HepG2 (cell line): ENCODE measurements around the gene JPH4. TPM values are rescaled to one million over a fixed set of nuclear protein-coding genes. Genes with fewer than 3 reads are reported as not detected.

Source experiments
- CSRNP1 ChIP-seq: sonication (generic); formaldehyde crosslinking; IDR thresholded peaks from 2 replicates; pipeline ENCODE4 v1.8.1; 2023; ENCODE audit warnings: mild to moderate bottlenecking, missing genetic modification reagents
- HMGXB4 ChIP-seq, 2 experiments: sonication (generic) in 1 of 2; formaldehyde crosslinking in 1 of 2; IDR thresholded peaks; 2 replicates each; pipeline versions ENCODE4 v1.4.0 to v1.6.1; 2018 to 2020; ENCODE audit warnings: missing genetic modification reagents in 2 of 2, borderline replicate concordance in 1 of 2, low read depth in 1 of 2, mild to moderate bottlenecking in 1 of 2, missing biosample characterization in 1 of 2
- HNRNPUL1 ChIP-seq: fragments of 200-400 bp; formaldehyde crosslinking; IDR thresholded peaks from 2 replicates; pipeline ENCODE4 v1.6.1; 2017; ENCODE audit warnings: low read depth, mild to moderate bottlenecking, low read length, moderate library complexity
- KAT2B ChIP-seq: fragments of 150-350 bp; IDR thresholded peaks from 2 replicates; pipeline ENCODE4 v1.6.1; 2014; ENCODE audit warnings: low read depth, low read length, borderline replicate concordance
- KMT2A ChIP-seq: sonication (generic); formaldehyde crosslinking; IDR thresholded peaks from 2 replicates; pipeline ENCODE4 v1.4.0; 2020; ENCODE audit warnings: missing genetic modification reagents
- POGK ChIP-seq: sonication (generic); formaldehyde crosslinking; conservative IDR thresholded peaks from 2 replicates; pipeline ENCODE4 v1.8.0; 2022; ENCODE audit warnings: mild to moderate bottlenecking, moderate library complexity, missing genetic modification reagents
- RXRB ChIP-seq: IDR thresholded peaks from 2 replicates; pipeline ENCODE4 v1.6.1; 2016; ENCODE audit warnings: borderline replicate concordance, missing genetic modification reagents, missing compliant biosample characterization
- SMARCC2 ChIP-seq: fragments of 450-650 bp; IDR thresholded peaks from 2 replicates; pipeline ENCODE4 v1.6.1; 2017; ENCODE audit warnings: antibody characterized with exemption, mild to moderate bottlenecking
- THYN1 ChIP-seq: sonication (generic); formaldehyde crosslinking; IDR thresholded peaks from 2 replicates; pipeline ENCODE4 v1.8.1; 2023; ENCODE audit warnings: low read depth, mild to moderate bottlenecking, moderate library complexity, missing genetic modification reagents, borderline replicate concordance
- ZBTB40 ChIP-seq, 2 experiments: fragments of 450-650 bp in 1 of 2; sonication (generic) in 1 of 2; formaldehyde crosslinking in 1 of 2; IDR thresholded peaks; 2 replicates each; pipeline versions ENCODE4 v1.6.1 to v1.8.0; 2016 to 2022; ENCODE audit warnings: antibody characterized with exemption in 1 of 2, mild to moderate bottlenecking in 1 of 2, missing genetic modification reagents in 1 of 2
- ZMAT5 ChIP-seq: sonication (generic); formaldehyde crosslinking; IDR thresholded peaks from 2 replicates; pipeline ENCODE4 v1.5.0; 2020; ENCODE audit warnings: mild to moderate bottlenecking, low read depth, missing genetic modification reagents, borderline replicate concordance
- polyA plus RNA-seq, 8 experiments: library from polyadenylated mRNA; depleted of rRNA in 3 of 8; stranded (reverse) in 7 of 8; unstranded in 1 of 8; fragments of >200 nt; fragmentation: Illumina TruSeq in 4 of 8; extraction: Trizol in 4 of 8; gene quantifications; 2 replicates each; pipeline versions ENCODE4 v1.2.1 to v1.2.3, GENCODE V29; 2011 to 2016; ENCODE audit warnings: low read depth in 4 of 8, missing spikeins in 1 of 8, mixed read lengths in 1 of 8; ENCODE audit not compliant: insufficient read depth in 1 of 8
- total RNA-seq, 5 experiments: library from RNA; depleted of rRNA; stranded (reverse); fragments of >200 nt; fragmentation: Illumina TruSeq; extraction: Trizol; gene quantifications; 2 replicates each; pipeline ENCODE4 v1.2.3, GENCODE V29; 2016; ENCODE audit warnings: low read depth in 1 of 5

The JPH4 gene
- total and polyA plus RNA-seq, 2 of the 13 experiments (the other 11 are each of a cell fraction or from before 2014, with no cell fraction given), result 0.08 to 0.22 TPM

- peak; percentile 91 for TF ChIP-seq POGK (CRISPR knock-in tag)
- TF ChIP-seq HNRNPUL1, result no peak
- TF ChIP-seq SMARCC2, result no peak; the same call in 1 of the 2 replicates
- TF ChIP-seq HMGXB4 (CRISPR knock-in tag; IDR thresholded peaks at IDR 0.05; ENCODE audit: borderline replicate concordance in 1 of 2, low read depth in 1 of 2), result peak; percentile 27 to 91; a peak in 3 of 4 replicates
- TF ChIP-seq KMT2A (CRISPR knock-in tag), result peak; percentile 65; the same call in 1 of the 2 replicates
- TF ChIP-seq ZMAT5, result no peak
- peak; percentile 75; the same call in 1 of the 2 replicates for TF ChIP-seq CSRNP1
- TF ChIP-seq RXRB (CRISPR knock-in tag), result peak; percentile 57; the same call in 1 of the 2 replicates
- TF ChIP-seq THYN1 (CRISPR knock-in tag), result 0 out of 2 replicates have a peak, but pooled peaks have one; percentile 55
- TF ChIP-seq ZBTB40 (IDR thresholded peaks at IDR 0.05), result no peak
- TF ChIP-seq ZBTB40 (CRISPR knock-in tag; IDR thresholded peaks at IDR 0.05), result peak; percentile 88
- peak; percentile 87 for TF ChIP-seq KAT2B
Measured at GRCh38 chr14:23551266-23552028, 27.1 kb downstream of the JPH4 start, which contains the start of gene ZFHX2 (continued).
